Activated naive CD8-positive, alpha-beta T cell treated with anti-CD3 and anti-CD28 coated beads, Interleukin-2, amount 50 U/mL, for 24 hours (primary cell): Measurements from ENCODE around the gene PGC.
"Not testable (repeated sequence)": the region's sequence is repeated elsewhere in the genome, so short reads cannot be mapped to it uniquely, and the experiment has no call there.

Source experiments
- ATAC-seq: fragments of 150-1000 bp; cut with Tn5 transposase; one replicate; pipeline ENCODE4 v1.10.0; 2021
- DNase-seq: peaks from one replicate; pipeline ENCODE4 v3.0.0; 2021
- H3K27ac Mint-ChIP-seq: one replicate; pipeline ENCODE4 v1.8.0; 2021; ENCODE audit warnings: mild to moderate bottlenecking, mixed read lengths
- H3K27me3 Mint-ChIP-seq: one replicate; pipeline ENCODE4 v1.8.0; 2021; ENCODE audit warnings: mixed read lengths
- H3K36me3 Mint-ChIP-seq: one replicate; pipeline ENCODE4 v1.8.0; 2021; ENCODE audit warnings: low read depth, mixed read lengths
- H3K4me1 Mint-ChIP-seq: one replicate; pipeline ENCODE4 v1.8.0; 2021; ENCODE audit warnings: mixed read lengths
- H3K4me3 Mint-ChIP-seq: one replicate; pipeline ENCODE4 v1.8.0; 2021; ENCODE audit warnings: mild to moderate bottlenecking, moderate library complexity, mixed read lengths
- H3K9me3 Mint-ChIP-seq: one replicate; pipeline ENCODE4 v1.8.0; 2021; ENCODE audit warnings: mixed read lengths

PGC gene

DNA sequence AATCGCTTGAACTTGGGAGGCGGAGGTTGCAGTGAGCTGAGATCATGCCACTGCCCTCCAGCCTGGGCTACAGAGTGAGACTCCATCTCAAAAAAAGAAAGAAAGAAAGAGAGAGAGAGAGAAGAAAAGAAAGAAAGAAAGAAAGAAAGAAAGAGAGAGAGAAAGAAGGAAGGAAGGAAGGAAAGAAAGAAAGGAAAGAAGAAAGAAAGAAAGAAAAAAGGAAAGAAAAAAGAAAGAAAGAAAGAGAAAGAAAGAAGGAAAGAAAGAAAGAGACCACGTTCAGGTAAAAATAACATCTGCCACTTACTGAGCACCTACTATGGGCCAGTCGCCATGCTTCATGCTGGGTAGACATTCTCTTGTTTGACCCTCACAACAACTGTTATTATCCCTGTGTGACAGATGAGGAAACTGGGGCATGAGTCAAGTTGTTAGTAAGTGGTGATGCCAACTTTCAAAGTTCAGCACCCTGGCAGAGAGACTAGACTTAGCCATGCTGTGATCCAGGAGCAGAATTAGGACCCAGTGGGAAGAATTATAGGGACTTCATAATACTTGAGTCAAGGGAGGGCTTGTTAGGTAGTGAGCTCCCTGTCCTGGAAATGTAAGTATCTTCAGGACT, 19.0 kb upstream of the PGC start:
- H3K27me3 Mint-ChIP-seq, H3K9me3 Mint-ChIP-seq, H3K36me3 Mint-ChIP-seq, H3K4me3 Mint-ChIP-seq, H3K4me1 Mint-ChIP-seq, H3K27ac Mint-ChIP-seq, ATAC-seq, DNase-seq: not testable (repeated sequence)

DNA sequence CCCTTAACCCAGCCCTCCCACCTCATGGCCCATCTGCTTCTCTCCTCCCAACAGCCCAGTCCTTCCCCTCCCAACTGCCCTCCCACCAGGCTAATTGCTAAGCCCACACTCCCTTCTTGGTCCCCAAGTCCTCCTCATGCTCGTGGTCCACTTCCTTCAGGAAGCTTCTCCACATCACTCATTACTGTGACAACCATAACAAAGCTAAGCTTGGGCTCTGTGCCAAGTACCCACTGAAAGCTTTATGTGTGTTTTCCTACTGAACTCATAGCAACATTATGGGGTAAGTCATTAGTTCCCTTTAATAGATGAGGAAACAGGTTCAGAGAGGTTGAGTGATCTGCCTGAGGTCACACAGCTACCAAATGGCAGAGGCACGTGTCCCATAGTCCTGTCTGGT, 16.3 kb upstream of the PGC start:
- H3K4me3 Mint-ChIP-seq, result no peak overlapping the region
- ATAC-seq (no peak), DNase-seq (no peak)
- H3K4me1 Mint-ChIP-seq, result no peaks in the 10 kb centered on the region
- no peaks in the 10 kb centered on the region for H3K36me3 Mint-ChIP-seq
- no peaks in the 10 kb centered on the region for H3K9me3 Mint-ChIP-seq
- no peak overlapping the region for H3K27ac Mint-ChIP-seq
- H3K27me3 Mint-ChIP-seq, result peaks cover 5% of the 10 kb centered on the region

DNA sequence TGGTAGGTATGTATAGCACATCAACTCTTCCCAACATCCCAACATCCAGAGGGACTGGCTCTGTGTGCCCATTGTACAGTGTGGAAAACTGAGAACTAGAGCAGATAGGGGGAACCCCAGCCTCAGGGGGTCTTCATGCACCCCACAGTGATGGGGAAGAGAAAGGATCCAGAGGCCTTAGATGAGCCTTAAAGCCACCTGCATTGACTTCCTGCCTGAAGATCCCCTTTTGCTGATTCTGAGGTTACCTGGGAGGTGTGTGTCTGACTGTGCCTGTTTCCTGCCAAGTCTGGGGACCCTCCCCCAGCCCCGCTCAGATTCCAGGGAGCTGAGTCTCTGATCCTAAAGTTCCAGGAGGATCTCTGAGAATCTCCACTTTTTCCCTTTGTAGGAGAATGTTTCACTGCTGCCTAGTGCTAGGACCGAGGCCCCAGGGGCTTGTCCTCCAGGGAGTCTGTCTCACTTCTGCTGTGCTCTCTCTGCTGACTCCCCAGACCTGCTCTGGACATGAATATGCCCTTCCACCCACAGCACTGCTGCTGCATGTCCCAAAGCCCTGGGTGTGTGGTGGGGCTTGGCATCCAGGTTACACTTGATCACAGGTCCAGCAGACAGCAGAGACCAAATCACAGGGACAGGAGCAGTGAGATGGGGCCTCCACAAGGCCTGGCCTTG, 12.8 kb upstream of the PGC start:
- DNase-seq (no peak), ATAC-seq (no peak)
- H3K4me3 Mint-ChIP-seq, result no peak overlapping the region
- no peaks in the 10 kb centered on the region for H3K9me3 Mint-ChIP-seq
- no peaks in the 10 kb centered on the region for H3K36me3 Mint-ChIP-seq
- H3K27ac Mint-ChIP-seq, result no peak overlapping the region
- peaks cover 1% of the 10 kb centered on the region for H3K4me1 Mint-ChIP-seq
- peaks cover 5% of the 10 kb centered on the region for H3K27me3 Mint-ChIP-seq

DNA sequence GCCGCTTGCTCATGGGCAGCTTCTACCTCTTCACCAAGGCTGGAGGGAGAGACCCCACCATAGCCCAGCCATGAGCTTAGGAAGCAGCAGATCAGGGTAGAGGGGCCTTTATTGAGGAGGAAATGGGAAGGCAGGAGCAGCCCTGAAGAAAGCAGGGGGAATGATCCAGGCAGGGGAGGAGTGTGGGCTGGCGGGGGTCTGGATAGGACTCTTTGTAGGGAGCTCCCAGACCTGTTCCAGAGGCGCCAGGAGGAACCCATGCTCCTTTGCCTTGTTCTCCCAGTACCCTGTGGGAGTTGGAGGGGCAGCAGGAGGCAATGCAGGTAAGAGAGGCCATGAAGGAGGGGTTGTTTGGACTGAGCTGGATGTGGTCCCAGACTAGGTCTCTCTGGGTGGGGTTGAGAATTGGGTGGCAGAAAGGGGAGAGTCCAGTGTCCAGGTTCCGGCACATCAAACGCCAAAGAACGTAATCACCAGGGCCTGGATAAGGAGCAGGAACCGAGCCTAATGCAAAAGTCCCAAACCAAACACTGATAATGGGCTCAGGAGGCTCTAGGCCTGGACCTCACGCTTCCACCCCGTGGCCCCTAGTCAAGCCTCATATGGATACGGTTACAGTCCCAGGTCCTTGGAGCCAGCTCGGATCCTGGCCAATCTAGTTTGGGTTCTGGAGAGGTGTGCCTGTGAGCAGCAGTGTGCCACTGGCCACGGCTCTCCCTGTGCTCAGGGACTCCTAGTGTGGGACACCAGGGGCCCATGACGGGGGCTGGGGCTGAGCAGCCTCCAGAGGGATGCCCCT, 12.1 kb upstream of the PGC start:
- ATAC-seq, result no peak
- DNase-seq, result no peak
- Mint-ChIP-seq H3K4me1 (peaks cover 1% of the 10 kb centered on the region), H3K4me3 (no peak overlapping the region), H3K9me3 (no peaks in the 10 kb centered on the region), H3K27ac (no peak overlapping the region), H3K27me3 (peaks cover 5% of the 10 kb centered on the region), H3K36me3 (no peaks in the 10 kb centered on the region)

DNA sequence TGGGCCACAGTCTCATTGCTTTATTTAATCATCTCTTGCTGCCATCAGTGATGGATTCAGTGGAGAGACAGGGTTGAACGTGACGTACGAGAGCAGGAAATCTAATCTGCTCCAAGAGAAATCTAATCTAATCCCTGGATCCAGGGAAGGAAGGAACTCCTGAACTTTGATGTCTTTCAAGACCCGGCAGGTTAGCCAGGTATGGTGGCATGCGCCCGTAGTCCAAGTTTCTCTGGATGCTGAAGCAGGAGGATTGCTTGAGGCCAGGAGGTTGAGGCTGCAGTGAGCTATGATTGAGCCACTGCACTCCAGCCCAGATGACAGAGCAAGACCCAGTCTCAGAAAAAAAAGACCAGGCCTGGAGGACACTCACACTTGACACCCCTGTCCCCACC, 11.4 kb upstream of the PGC start:
- H3K9me3 Mint-ChIP-seq, result no peaks in the 10 kb centered on the region
- DNase-seq, result no peak
- no peak overlapping the region for H3K4me3 Mint-ChIP-seq
- peaks cover 1% of the 10 kb centered on the region for H3K4me1 Mint-ChIP-seq
- ATAC-seq, result no peak
- H3K36me3 Mint-ChIP-seq, result no peaks in the 10 kb centered on the region
- H3K27me3 Mint-ChIP-seq, result peaks cover 5% of the 10 kb centered on the region
- H3K27ac Mint-ChIP-seq, result no peak overlapping the region

DNA sequence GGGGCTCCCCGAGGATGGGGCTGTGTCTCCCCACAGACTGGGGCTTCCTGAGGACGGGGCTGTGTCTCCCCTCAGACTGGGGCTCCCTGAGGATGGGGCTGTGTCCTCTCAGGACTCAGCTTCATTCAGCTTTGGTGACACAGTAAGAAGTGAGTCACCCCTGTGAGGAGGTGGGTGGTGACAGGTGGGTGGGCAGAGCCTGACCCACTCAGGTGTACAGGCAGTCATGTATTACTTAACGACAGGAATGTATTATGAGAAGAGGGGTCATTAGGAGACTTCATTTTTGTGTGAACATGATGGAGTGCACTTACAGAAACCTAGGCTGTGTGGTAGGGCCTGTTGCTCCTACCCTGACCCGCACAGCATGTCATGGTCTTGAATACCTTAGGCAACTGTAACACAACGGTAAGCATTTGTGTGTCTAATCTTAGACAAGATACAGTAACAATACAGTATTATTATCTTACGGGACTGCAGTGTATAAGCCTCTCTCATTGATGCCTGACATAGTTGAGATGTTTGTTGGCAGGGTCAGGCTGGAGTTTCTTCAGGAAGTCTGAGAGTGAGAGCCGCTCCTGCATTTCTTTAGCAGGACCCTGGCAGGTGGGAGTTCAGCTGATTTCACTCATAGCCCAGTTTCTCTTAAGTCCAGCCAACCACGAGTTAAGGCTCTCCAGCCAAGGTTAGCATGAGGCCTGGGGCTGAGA, 10.9 kb upstream of the PGC start:
- ATAC-seq, result no peak
- peaks cover 5% of the 10 kb centered on the region for H3K27me3 Mint-ChIP-seq
- no peaks in the 10 kb centered on the region for H3K36me3 Mint-ChIP-seq

DNA sequence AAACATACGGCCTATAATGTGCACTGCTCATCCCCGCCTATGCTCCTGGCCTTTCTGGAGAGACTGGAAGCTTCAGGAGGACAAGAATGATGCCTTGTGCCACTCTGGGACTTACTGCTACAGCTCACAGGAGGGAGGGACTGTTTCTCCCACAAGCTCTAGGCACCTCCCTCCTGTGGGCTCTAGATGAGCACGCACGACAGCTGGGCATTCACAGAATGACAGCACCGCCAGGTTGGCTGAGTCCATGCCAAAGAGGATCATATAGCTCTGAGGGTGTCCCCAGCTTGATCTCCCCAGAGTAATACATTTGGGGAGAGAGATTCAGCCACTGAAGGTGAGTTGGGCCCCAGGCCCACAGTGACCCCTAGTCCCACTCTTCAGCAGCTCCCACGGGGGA, 10.1 kb upstream of the PGC start:
- H3K4me3 Mint-ChIP-seq, result no peak overlapping the region
- no peak overlapping the region for H3K27ac Mint-ChIP-seq
- no peak for DNase-seq
- ATAC-seq, result no peak
- H3K4me1 Mint-ChIP-seq, result peaks cover 1% of the 10 kb centered on the region
- peaks cover 5% of the 10 kb centered on the region for H3K27me3 Mint-ChIP-seq
- H3K36me3 Mint-ChIP-seq, result no peaks in the 10 kb centered on the region
- no peaks in the 10 kb centered on the region for H3K9me3 Mint-ChIP-seq

More for the DNA sequence above, 10.9 kb upstream of the PGC start:
- DNase-seq, result no peak
- Mint-ChIP-seq H3K4me1 (peaks cover 1% of the 10 kb centered on the region), H3K4me3 (no peak overlapping the region), H3K9me3 (no peaks in the 10 kb centered on the region), H3K27ac (no peak overlapping the region)

DNA sequence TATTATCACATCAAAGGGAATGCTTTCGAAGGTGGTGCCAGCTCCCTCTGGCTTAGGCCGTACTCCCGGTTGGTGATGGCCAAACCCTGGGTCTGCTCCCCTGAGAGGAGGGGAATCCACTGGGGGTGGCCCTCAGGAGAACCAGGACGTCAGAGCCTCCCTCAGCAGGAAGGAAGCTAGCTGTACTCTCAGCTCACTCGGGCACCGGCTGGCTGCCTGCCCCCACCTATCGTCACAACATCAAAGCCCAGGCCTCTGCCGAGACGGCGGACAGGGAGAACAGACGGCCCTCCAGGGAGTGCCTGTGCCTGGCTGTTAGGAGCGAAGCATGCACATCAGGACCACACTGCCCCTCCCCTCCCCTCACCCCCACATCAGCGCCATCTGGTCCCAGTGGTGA, 9.2 kb upstream of the PGC start:
- H3K36me3 Mint-ChIP-seq, result no peaks in the 10 kb centered on the region
- ATAC-seq (no peak), DNase-seq (no peak)
- peaks cover 2% of the 10 kb centered on the region for H3K27me3 Mint-ChIP-seq
- H3K4me3 Mint-ChIP-seq, result no peak overlapping the region
- no peaks in the 10 kb centered on the region for H3K9me3 Mint-ChIP-seq
- H3K4me1 Mint-ChIP-seq, result peaks cover 1% of the 10 kb centered on the region
- no peak overlapping the region for H3K27ac Mint-ChIP-seq

DNA sequence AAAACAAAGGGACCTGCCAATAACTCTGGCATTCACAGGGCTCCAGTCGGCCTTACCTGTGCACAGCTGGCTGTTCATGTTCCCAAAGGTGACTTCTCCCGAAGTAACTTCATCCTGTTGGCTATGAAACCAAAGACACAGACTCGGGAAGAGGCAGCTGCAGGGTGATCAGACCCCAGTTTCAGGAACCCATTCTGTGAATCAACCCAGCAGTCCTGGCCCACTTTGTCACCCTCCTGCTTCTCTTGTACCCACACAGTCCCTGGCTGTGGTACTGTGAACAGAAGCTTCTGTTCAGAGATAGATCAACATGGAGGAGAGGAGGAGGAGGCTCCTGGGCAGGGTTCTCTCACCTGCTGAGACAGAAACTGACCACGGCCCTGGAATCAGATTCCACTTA, 8.7 kb upstream of the PGC start:
- no peaks in the 10 kb centered on the region for H3K9me3 Mint-ChIP-seq
- no peak overlapping the region for H3K27ac Mint-ChIP-seq
- no peak for DNase-seq

DNA sequence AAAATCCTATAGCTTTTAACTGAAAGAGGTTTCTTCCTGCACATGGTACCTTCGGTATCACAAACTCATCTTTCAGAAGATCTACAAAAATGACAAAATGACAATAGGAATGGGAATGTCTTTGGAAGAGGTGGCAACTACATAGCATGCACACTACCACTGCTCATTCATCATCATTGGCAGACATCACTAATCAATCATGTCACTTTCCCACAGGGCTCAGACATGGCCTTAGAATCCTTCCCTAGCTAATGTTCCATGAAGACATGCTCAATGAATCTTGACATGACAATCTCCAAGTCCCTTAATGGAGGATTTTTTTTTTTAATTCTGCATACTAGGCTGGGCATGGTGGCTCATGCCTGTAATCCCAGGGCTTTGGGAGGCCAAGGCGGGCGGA, 3.2 kb upstream of the PGC start:
- Mint-ChIP-seq H3K27me3 (no peaks in the 10 kb centered on the region), H3K27ac (no peak overlapping the region), H3K9me3 (no peaks in the 10 kb centered on the region), H3K4me3 (no peak overlapping the region), H3K4me1 (no peaks in the 10 kb centered on the region), H3K36me3 (no peaks in the 10 kb centered on the region)
- DNase-seq (no peak), ATAC-seq (no peak)

More for the DNA sequence above, 8.7 kb upstream of the PGC start:
- H3K27me3 Mint-ChIP-seq, result no peaks in the 10 kb centered on the region
- no peaks in the 10 kb centered on the region for H3K36me3 Mint-ChIP-seq
- no peak for ATAC-seq
- peaks cover 1% of the 10 kb centered on the region for H3K4me1 Mint-ChIP-seq
- H3K4me3 Mint-ChIP-seq, result no peak overlapping the region

DNA sequence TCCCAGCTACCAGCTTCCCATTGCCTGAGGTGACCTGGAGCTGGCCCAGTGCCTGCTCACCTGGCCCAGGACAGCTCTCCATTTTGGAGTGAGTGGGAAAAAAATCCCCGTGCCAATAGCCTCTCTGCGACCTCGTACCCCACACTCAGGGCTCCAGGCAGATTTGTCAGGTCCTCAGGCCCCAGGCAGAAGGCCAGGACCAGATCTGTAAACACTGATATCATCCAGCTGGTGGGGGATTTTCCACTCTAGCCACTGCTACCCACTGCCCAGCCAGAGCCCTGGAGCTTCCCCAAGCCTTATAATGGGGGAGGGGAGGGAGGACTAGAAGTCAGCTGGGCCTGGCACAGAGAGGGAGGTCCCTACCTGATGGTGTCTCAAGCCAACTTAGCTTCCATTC, 1.3 kb upstream of the PGC start:
- no peaks in the 10 kb centered on the region for H3K27me3 Mint-ChIP-seq

DNA sequence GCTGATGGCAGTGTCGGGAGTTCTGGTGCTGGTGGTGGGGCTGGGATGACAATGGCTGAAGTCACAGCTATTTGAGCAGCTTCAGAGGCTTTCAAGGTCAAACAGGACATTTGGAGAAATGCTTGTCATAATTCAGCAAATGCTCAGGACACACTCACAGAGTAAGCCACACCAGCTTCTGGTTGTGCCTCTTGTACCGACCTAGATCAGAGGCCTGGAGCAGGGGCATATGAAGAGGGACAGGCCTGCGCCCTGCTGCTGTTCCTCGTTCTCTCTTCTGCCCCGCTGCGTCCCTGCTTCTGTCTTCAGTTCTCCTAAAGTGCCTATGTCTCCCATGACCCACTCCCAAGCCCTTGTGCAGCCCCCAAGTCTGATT, 893 bp upstream of the PGC start:
- Mint-ChIP-seq H3K4me1 (no peaks in the 10 kb centered on the region), H3K27ac (no peak overlapping the region), H3K4me3 (no peak overlapping the region), H3K27me3 (no peaks in the 10 kb centered on the region), H3K36me3 (no peaks in the 10 kb centered on the region), H3K9me3 (no peaks in the 10 kb centered on the region)
- ATAC-seq (no peak), DNase-seq (no peak)

More for the DNA sequence above, 1.3 kb upstream of the PGC start:
- Mint-ChIP-seq H3K4me3 (no peak overlapping the region), H3K9me3 (no peaks in the 10 kb centered on the region), H3K27ac (no peak overlapping the region), H3K36me3 (no peaks in the 10 kb centered on the region), H3K4me1 (no peaks in the 10 kb centered on the region)
- DNase-seq (no peak), ATAC-seq (no peak)

DNA sequence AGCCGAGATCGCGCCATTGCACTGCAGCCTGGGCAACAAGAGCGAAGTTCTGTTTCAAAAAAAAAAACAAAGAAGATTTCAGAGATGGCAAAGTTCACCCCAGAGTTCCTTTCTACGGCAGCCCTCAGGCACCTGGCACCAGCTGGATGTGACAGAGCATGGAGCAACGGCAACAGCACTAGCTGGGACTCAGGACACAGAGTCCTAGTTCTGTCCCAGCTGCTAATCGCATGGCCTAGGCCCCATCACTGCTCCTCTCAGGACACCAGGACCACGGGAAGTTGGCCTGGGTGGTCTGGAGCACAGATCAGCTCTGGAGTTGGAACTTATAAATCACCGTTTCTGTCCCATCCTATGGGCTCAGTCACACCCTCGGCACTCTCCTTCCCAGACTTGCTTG, 1.1 kb downstream of the PGC start:
- no peak for DNase-seq

DNA sequence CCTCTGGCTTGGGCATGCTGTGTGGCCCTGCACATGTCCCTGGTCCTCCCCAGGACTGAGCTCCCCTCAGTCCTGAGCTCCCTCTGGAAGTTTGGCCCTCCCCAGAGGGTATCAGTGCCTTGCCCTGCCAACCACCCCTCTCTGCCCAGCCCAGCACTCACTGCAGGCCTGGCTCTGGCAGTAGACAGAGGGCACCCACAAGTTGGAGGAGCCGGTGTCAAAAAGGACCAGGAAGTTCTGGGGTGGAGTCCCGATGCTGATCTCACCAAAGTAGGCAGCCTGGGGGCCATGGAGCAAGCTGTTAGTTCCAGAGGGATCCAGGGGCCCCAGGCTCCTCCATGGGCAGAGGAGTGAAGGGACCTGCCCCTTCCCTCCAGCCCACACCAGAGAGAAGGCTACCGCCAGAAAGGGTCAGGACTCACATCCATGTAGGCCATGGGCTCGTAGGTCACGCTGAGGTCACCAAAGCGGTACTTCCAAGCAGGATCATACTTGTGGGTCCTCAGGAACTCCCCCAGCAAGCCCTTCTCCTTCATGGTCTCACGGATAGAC, 2.9 kb downstream of the PGC start:
- no peaks in the 10 kb centered on the region for H3K27me3 Mint-ChIP-seq
- no peaks in the 10 kb centered on the region for H3K9me3 Mint-ChIP-seq
- no peak for ATAC-seq
- no peak overlapping the region for H3K4me3 Mint-ChIP-seq
- no peak overlapping the region for H3K27ac Mint-ChIP-seq
- H3K36me3 Mint-ChIP-seq, result no peaks in the 10 kb centered on the region
- H3K4me1 Mint-ChIP-seq, result no peaks in the 10 kb centered on the region
- no peak for DNase-seq

More for the DNA sequence above, 1.1 kb downstream of the PGC start:
- Mint-ChIP-seq H3K4me1 (no peaks in the 10 kb centered on the region), H3K4me3 (no peak overlapping the region), H3K9me3 (no peaks in the 10 kb centered on the region), H3K27ac (no peak overlapping the region), H3K36me3 (no peaks in the 10 kb centered on the region), H3K27me3 (no peaks in the 10 kb centered on the region)
- ATAC-seq, result no peak
